ENCODE measurements around the gene LHFPL3.

The LHFPL3 gene

DNA sequence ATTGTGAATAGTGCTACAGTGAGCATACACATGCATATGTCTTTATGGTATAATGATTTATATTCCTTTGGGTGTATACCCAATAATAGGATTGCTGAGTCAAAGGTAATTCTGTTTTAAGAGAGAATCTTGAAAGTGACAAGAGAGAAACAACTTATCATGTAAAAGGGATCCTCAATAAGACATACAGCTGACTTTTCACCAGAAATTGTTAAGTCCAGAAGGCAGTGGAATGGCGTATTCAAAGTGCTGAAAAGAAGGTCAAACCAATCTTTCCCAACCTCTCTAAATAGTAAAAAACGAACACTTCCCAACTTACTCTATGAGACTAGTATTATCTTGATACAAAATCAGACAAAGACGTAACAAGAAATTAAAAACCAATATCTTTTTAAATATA lies 59.8 kb downstream of the LHFPL3 start:
- DNase-seq (ENCODE audit: low read depth) = no peak
- H3K4me3 ChIP-seq (ENCODE audit: low read depth, low read length) = no peak overlapping the region
- TF ChIP-seq, protein P1, sequence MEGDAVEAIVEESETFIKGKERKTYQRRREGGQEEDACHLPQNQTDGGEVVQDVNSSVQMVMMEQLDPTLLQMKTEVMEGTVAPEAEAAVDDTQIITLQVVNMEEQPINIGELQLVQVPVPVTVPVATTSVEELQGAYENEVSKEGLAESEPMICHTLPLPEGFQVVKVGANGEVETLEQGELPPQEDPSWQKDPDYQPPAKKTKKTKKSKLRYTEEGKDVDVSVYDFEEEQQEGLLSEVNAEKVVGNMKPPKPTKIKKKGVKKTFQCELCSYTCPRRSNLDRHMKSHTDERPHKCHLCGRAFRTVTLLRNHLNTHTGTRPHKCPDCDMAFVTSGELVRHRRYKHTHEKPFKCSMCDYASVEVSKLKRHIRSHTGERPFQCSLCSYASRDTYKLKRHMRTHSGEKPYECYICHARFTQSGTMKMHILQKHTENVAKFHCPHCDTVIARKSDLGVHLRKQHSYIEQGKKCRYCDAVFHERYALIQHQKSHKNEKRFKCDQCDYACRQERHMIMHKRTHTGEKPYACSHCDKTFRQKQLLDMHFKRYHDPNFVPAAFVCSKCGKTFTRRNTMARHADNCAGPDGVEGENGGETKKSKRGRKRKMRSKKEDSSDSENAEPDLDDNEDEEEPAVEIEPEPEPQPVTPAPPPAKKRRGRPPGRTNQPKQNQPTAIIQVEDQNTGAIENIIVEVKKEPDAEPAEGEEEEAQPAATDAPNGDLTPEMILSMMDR (IDR thresholded peaks at IDR 0.05; ENCODE audit: low read depth, low read length, missing control alignments) = no peak

DNA sequence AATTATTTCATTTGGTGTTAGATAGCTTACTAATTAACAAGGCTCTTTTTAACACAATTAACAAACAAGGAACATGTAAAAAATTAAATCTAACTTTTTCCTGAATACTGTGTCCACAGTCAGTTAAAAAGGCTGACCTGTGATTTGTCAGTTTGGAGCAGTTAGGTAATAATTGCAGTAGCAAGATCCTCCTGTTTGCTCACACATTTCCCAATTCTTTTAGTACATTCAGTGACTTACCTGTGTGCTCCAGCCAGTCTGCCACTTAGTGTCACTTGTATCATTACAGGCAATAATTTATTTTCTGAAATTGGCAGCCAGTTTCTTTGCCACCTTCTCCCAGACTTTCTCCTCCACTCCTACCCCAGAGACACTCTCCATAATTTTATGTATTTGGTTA lies 66.8 kb downstream of the LHFPL3 start:
- TF ChIP-seq, protein P1 (IDR thresholded peaks at IDR 0.05; ENCODE audit: low read depth, low read length, missing control alignments) = no peak
- no peak for DNase-seq (ENCODE audit: low read depth)
- H3K4me3 ChIP-seq (ENCODE audit: low read depth, low read length) = no peak overlapping the region

DNA sequence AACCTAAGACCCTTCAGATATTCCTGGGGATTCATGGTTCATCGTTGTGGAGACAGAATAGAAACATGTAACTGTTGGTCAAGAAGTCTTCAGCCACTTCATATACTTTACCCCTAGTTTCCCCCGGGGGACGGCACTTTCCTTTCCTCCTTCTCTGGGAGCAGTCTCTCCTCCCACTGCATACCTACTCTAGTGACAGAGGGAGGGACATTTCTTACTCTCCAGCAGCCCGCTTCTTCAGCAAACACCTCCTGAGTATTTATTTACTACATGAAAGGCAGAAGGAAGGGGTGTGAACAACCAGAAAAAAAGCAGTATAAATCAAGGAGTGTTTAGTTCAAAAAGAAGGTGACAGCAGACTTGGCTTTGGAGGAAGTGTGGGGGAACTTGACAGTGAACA lies 69.0 kb downstream of the LHFPL3 start:
- no peak overlapping the region for H3K4me3 ChIP-seq (ENCODE audit: low read depth, low read length)
- DNase-seq (ENCODE audit: low read depth) = no peak
- TF ChIP-seq, protein P1 (IDR thresholded peaks at IDR 0.05; ENCODE audit: low read depth, low read length, missing control alignments) = no peak

DNA sequence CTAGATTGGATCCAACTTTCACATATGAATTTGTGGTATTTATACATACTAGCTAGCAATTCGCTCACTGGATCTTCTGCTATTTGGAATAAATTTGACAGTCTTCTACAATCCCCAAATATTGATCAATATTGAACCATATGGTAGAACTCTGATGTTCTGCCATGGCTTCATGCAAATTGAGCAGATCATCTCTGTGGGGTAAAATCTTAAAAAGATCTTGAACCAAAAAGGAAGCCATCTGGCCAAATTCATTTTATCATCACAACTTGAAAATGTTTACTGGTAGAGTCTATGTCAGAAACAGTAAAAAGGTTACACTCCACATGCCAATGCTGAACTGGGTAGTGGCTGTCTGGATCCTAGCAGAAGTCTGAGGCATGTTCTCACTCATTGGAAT lies 80.0 kb downstream of the LHFPL3 start:
- no peak overlapping the region for H3K4me3 ChIP-seq (ENCODE audit: low read depth, low read length)
- DNase-seq (ENCODE audit: low read depth) = no peak
- TF ChIP-seq, protein P1 (IDR thresholded peaks at IDR 0.05; ENCODE audit: low read depth, low read length, missing control alignments) = no peak

DNA sequence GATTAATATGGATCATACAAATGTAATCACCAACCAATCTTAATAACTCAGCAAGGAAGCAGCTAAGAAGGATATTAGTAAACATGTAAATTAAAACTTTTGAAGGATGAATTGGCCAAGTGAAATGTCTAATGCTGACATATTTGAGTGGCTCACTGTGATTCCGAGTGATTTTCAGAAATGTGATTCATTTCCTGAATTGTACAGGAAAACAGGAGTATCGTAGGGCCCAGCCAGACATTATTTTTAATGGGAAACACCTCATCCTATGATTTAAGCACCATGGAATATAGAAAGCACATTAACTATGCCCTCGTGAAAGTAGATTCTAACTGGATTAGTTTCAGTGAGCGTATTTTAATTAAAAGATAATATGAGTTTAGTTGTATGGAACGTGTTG lies 82.3 kb downstream of the LHFPL3 start:
- no peak overlapping the region for H3K4me3 ChIP-seq (ENCODE audit: low read depth, low read length)
- no peak for DNase-seq (ENCODE audit: low read depth)
- TF ChIP-seq, protein P1 (IDR thresholded peaks at IDR 0.05; ENCODE audit: low read depth, low read length, missing control alignments) = no peak

DNA sequence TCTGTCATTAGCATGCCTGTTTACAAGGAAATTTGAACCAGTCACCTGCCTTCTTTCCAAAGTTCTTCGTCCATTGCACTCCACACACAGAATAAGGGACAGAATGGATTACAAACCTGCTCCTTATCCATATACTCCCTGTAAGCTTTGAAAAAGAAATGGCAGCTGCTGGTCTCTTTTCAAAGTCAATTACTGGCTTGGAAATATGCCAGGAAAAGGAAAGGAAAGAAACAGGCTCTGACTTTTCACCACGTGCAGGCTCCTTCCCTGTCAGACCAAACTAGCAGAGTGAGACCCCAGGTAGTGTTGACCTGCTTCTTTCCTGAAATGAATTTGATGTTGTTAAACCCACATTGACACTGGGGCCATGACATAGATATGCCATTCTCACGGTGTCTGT lies 84.5 kb downstream of the LHFPL3 start:
- no peak overlapping the region for H3K4me3 ChIP-seq (ENCODE audit: low read depth, low read length)
- TF ChIP-seq, protein P1 (IDR thresholded peaks at IDR 0.05; ENCODE audit: low read depth, low read length, missing control alignments) = no peak
- DNase-seq (ENCODE audit: low read depth) = no peak

DNA sequence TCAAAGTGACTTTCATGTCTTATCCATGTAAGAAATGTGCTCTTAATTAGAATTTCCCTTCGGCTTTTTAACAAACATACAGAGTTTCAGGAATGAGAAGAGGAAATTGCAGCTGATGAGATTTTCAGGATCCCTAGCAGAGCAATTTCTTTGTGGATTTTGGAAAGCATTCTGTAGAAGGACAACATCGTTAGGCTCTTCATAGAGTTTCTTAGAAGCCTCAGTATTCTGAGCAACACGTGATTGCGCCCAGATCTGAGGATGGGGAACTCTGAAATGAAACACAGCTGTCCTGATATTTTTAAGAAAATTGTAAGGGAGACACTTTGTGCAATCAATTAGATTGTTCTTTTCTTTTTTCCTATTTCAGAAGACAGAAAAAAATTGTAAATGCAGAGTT lies 85.8 kb downstream of the LHFPL3 start:
- H3K4me3 ChIP-seq (ENCODE audit: low read depth, low read length) = no peak overlapping the region
- DNase-seq (ENCODE audit: low read depth) = no peak
- TF ChIP-seq, protein P1 (IDR thresholded peaks at IDR 0.05; ENCODE audit: low read depth, low read length, missing control alignments) = no peak

All from GM12864 (cell line).